Liver (tissue), 9 donors: ENCODE measurements around the gene TNNC2. TPM values are rescaled to one million over a fixed set of nuclear protein-coding genes. Genes with fewer than 3 reads are reported as not detected.
"Not testable (repeated sequence)": the region's sequence is repeated elsewhere in the genome, so short reads cannot be mapped to it uniquely, and the experiment has no call there.

Source experiments
- DNase-seq: peaks from one replicate; pipeline ENCODE4 v3.0.0-alpha.2; 2017; ENCODE audit warnings: low spot score
- H3K27ac ChIP-seq, 2 donors: one replicate each; pipeline ENCODE4 v1.7.0; 2013; ENCODE audit warnings: inconsistent platforms in 2 of 2, low read length in 2 of 2, control low read depth in 1 of 2, low read depth in 1 of 2, mild to moderate bottlenecking in 1 of 2
- H3K27me3 ChIP-seq, 4 donors: one replicate each; pipeline versions ENCODE4 v1.6.1 to v1.7.0; 2013; ENCODE audit warnings: low read length in 3 of 4, inconsistent platforms in 1 of 4, mild to moderate bottlenecking in 1 of 4, moderate library complexity in 1 of 4; ENCODE audit not compliant: control insufficient read depth in 4 of 4, insufficient read depth in 4 of 4
- H3K36me3 ChIP-seq, 4 donors: one replicate each; pipeline versions ENCODE4 v1.6.1 to v1.7.0; 2013; ENCODE audit warnings: low read length in 3 of 4, mild to moderate bottlenecking in 3 of 4, low read depth in 1 of 4, moderate library complexity in 1 of 4; ENCODE audit not compliant: control insufficient read depth in 4 of 4, insufficient read depth in 3 of 4
- H3K4me1 ChIP-seq, 4 donors: one replicate each; pipeline versions ENCODE4 v1.6.1 to v1.7.0; 2013; ENCODE audit warnings: low read length in 3 of 4, mild to moderate bottlenecking in 3 of 4, moderate library complexity in 1 of 4; ENCODE audit not compliant: control insufficient read depth in 4 of 4, insufficient read depth in 4 of 4
- H3K4me3 ChIP-seq, 3 donors: one replicate each; pipeline versions ENCODE4 v1.6.1 to v1.7.0; 2013; ENCODE audit warnings: low read length in 3 of 3, control low read depth in 1 of 3, low read depth in 1 of 3, mild to moderate bottlenecking in 1 of 3
- H3K9ac ChIP-seq, 2 donors: one replicate each; pipeline ENCODE4 v1.7.0; 2013; ENCODE audit warnings: low read length in 2 of 2, mild to moderate bottlenecking in 2 of 2, moderate library complexity in 2 of 2, control low read depth in 1 of 2, low read depth in 1 of 2
- H3K9me3 ChIP-seq, 4 donors: one replicate each; pipeline versions ENCODE4 v1.6.1 to v1.7.0; 2013; ENCODE audit warnings: low read length in 3 of 4; ENCODE audit not compliant: control insufficient read depth in 4 of 4
- EGR1 ChIP-seq, 2 donors: IDR thresholded peaks; 2 replicates each; pipeline ENCODE4 v1.6.1; 2016 to 2018; ENCODE audit warnings: antibody characterized with exemption in 2 of 2, low read depth in 2 of 2
- FOXA1 ChIP-seq: IDR thresholded peaks from 2 replicates; pipeline ENCODE4 v1.6.1; 2016; ENCODE audit warnings: antibody characterized with exemption
- FOXA2 ChIP-seq: IDR thresholded peaks from 2 replicates; pipeline ENCODE4 v1.6.1; 2016; ENCODE audit warnings: antibody characterized with exemption
- GABPA ChIP-seq, 2 donors: IDR thresholded peaks in 1 of 2; conservative IDR thresholded peaks in 1 of 2; 2 replicates each; pipeline ENCODE4 v1.6.1; 2016; ENCODE audit warnings: antibody characterized with exemption in 2 of 2, mild to moderate bottlenecking in 1 of 2, moderate library complexity in 1 of 2
- HNF4G ChIP-seq: IDR thresholded peaks from 2 replicates; pipeline ENCODE4 v1.6.1; 2016; ENCODE audit warnings: antibody characterized with exemption
- RAD21 ChIP-seq, 2 donors: IDR thresholded peaks; 2 replicates each; pipeline ENCODE4 v1.6.1; 2016; ENCODE audit warnings: antibody characterized with exemption in 2 of 2, mild to moderate bottlenecking in 2 of 2
- SP1 ChIP-seq: IDR thresholded peaks from 2 replicates; pipeline ENCODE4 v1.6.1; 2018; ENCODE audit warnings: antibody characterized with exemption, mild to moderate bottlenecking
- TAF1 ChIP-seq: conservative IDR thresholded peaks from 2 replicates; pipeline ENCODE4 v1.6.1; 2016; ENCODE audit warnings: antibody characterized with exemption, mild to moderate bottlenecking
- WGBS: extraction: QIAGEN DNeasy Blood & Tissue Kit; methylation state at CpG from one replicate; pipeline ENCODE4 v1.1.7; 2013; 5-methylcytosine and 5-hydroxymethylcytosine counted together
- polyA plus RNA-seq, 2 donors: library from polyadenylated mRNA; stranded (reverse) in 1 of 2; unstranded in 1 of 2; fragments of 200-250 nt in 1 of 2; fragments of >200 nt in 1 of 2; fragmentation: Nextera tagmentation in 1 of 2; extraction: Ambion mirVana in 1 of 2; gene quantifications; one replicate each; pipeline versions ENCODE4 v1.2.1 to v1.2.3, GENCODE V29; 2013 to 2015
- total RNA-seq, 2 donors: library from RNA; depleted of rRNA; stranded (reverse); fragments of >200 nt; gene quantifications; one replicate each; pipeline ENCODE4 v1.2.3, GENCODE V29; 2014
- TF ChIP-seq, protein P1 (sequence below): IDR thresholded peaks from 2 replicates; pipeline ENCODE4 v1.6.1; 2016; ENCODE audit warnings: antibody characterized with exemption, mild to moderate bottlenecking
- TF ChIP-seq, protein P2 (sequence below): fragments of 150-350 bp; IDR thresholded peaks from 2 replicates; pipeline ENCODE4 v1.5.1; 2017; ENCODE audit warnings: improper control_type of control experiment, low read depth, low read length; ENCODE audit not compliant: missing input control
- TF ChIP-seq, protein P3 (sequence below): IDR thresholded peaks from 2 replicates; pipeline ENCODE4 v1.6.1; 2016; ENCODE audit warnings: antibody characterized with exemption
- TF ChIP-seq, protein P4 (sequence below): IDR thresholded peaks from 2 replicates; pipeline ENCODE4 v1.6.1; 2016; ENCODE audit warnings: antibody characterized with exemption
- donor health status: healthy.
- donor health status: healthy.
- donor health status: healthy.
- donor health status: healthy.
- donor health status: healthy.

Gene TNNC2
- total and polyA plus RNA-seq, 4 donors: 0.12 to 0.33 (median 0.31) TPM; not detected in 1

DNA sequence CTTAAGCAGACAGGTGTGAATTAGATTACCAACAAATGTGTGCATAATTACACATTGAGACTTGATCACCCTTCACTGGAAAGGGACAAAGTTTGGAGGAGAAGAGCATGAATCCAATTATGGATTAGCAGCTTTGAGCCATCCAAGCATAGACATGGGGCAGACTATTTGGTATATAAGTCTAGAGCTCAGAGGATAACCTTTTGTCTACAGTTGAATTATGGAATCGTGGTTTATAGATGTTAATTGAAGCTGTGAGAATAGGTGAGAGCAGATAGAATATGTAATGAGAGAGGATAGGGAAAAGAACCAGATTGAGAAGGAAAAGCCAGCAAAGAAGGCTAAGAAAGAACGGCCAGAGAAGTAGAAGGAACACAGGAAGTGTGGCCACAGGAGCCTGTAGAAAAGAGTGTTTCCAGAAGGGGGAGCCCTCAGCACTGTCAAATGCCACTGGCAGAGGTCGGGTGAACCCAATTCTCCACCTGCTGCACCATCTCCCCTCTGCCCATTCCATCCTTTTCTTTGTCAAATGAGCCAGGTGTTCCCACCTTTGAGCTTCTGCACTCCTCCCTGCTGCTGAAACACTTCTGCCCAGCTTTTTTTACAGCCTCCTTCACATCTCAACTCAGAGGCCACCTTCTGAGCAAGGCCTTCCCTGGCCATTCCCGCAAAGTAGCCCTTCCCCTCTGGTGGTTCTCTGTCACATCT, 28.0 kb downstream of the TNNC2 start:
- no peaks in the 10 kb centered on the region for H3K4me1 ChIP-seq
- H3K27ac ChIP-seq: no peak overlapping the region
- no peaks in the 10 kb centered on the region for H3K27me3 ChIP-seq
- H3K36me3 ChIP-seq: peaks cover 8 to 54% (median 48%) of the 10 kb centered on the region in 4 donors
- 42% methylated on average over 4 of the region's 4 CpGs for WGBS
- TF ChIP-seq, protein P1, sequence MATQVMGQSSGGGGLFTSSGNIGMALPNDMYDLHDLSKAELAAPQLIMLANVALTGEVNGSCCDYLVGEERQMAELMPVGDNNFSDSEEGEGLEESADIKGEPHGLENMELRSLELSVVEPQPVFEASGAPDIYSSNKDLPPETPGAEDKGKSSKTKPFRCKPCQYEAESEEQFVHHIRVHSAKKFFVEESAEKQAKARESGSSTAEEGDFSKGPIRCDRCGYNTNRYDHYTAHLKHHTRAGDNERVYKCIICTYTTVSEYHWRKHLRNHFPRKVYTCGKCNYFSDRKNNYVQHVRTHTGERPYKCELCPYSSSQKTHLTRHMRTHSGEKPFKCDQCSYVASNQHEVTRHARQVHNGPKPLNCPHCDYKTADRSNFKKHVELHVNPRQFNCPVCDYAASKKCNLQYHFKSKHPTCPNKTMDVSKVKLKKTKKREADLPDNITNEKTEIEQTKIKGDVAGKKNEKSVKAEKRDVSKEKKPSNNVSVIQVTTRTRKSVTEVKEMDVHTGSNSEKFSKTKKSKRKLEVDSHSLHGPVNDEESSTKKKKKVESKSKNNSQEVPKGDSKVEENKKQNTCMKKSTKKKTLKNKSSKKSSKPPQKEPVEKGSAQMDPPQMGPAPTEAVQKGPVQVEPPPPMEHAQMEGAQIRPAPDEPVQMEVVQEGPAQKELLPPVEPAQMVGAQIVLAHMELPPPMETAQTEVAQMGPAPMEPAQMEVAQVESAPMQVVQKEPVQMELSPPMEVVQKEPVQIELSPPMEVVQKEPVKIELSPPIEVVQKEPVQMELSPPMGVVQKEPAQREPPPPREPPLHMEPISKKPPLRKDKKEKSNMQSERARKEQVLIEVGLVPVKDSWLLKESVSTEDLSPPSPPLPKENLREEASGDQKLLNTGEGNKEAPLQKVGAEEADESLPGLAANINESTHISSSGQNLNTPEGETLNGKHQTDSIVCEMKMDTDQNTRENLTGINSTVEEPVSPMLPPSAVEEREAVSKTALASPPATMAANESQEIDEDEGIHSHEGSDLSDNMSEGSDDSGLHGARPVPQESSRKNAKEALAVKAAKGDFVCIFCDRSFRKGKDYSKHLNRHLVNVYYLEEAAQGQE: no peak
- no peak for TF ChIP-seq TAF1
- no peak for TF ChIP-seq FOXA1
- TF ChIP-seq, protein P2, sequence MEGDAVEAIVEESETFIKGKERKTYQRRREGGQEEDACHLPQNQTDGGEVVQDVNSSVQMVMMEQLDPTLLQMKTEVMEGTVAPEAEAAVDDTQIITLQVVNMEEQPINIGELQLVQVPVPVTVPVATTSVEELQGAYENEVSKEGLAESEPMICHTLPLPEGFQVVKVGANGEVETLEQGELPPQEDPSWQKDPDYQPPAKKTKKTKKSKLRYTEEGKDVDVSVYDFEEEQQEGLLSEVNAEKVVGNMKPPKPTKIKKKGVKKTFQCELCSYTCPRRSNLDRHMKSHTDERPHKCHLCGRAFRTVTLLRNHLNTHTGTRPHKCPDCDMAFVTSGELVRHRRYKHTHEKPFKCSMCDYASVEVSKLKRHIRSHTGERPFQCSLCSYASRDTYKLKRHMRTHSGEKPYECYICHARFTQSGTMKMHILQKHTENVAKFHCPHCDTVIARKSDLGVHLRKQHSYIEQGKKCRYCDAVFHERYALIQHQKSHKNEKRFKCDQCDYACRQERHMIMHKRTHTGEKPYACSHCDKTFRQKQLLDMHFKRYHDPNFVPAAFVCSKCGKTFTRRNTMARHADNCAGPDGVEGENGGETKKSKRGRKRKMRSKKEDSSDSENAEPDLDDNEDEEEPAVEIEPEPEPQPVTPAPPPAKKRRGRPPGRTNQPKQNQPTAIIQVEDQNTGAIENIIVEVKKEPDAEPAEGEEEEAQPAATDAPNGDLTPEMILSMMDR: peak; percentile 56
- TF ChIP-seq GABPA (IDR thresholded peaks at IDR 0.05 in 1 of 2, conservative IDR thresholded peaks at IDR 0.05 in 1 of 2): no peak
- TF ChIP-seq, protein P3, sequence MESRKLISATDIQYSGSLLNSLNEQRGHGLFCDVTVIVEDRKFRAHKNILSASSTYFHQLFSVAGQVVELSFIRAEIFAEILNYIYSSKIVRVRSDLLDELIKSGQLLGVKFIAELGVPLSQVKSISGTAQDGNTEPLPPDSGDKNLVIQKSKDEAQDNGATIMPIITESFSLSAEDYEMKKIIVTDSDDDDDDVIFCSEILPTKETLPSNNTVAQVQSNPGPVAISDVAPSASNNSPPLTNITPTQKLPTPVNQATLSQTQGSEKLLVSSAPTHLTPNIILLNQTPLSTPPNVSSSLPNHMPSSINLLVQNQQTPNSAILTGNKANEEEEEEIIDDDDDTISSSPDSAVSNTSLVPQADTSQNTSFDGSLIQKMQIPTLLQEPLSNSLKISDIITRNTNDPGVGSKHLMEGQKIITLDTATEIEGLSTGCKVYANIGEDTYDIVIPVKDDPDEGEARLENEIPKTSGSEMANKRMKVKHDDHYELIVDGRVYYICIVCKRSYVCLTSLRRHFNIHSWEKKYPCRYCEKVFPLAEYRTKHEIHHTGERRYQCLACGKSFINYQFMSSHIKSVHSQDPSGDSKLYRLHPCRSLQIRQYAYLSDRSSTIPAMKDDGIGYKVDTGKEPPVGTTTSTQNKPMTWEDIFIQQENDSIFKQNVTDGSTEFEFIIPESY: no peak
- no peak for TF ChIP-seq FOXA2
- TF ChIP-seq, protein P4, sequence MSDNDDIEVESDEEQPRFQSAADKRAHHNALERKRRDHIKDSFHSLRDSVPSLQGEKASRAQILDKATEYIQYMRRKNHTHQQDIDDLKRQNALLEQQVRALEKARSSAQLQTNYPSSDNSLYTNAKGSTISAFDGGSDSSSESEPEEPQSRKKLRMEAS: no peak
- TF ChIP-seq HNF4G: no peak
- TF ChIP-seq SP1: no peak
- no peak for TF ChIP-seq EGR1 (IDR thresholded peaks at IDR 0.05; ENCODE audit: low read depth in 2 of 2)
- TF ChIP-seq RAD21 (IDR thresholded peaks at IDR 0.05): peak; percentile 72 to 80
- no peak overlapping the region for H3K9ac ChIP-seq
- peak; percentile 72 for DNase-seq
- no peak overlapping the region for H3K4me3 ChIP-seq
- H3K9me3 ChIP-seq: no peaks in the 10 kb centered on the region

DNA sequence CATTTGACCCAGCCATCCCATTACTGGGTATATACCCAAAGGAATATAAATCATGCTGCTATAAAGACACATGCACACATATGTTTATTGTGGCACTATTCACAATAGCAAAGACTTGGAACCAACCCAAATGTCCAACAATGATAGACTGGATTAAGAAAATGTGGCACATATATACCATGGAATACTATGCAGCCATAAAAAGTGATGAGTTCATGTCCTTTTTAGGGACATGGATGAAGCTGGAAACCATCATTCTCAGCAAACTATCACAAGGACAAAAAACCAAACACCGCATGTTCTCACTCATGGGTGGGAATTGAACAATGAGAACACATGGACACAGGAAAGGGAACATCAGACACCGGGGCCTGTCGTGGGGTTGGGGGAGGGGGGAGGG, 29.2 kb downstream of the TNNC2 start:
- H3K4me1 ChIP-seq, H3K4me3 ChIP-seq, H3K27ac ChIP-seq, H3K9ac ChIP-seq, H3K27me3 ChIP-seq, H3K9me3 ChIP-seq, DNase-seq: not testable (repeated sequence)
- H3K36me3 ChIP-seq: peaks cover 4 to 46% (median 40%) of the 10 kb centered on the region in 4 donors
- 90% methylated on average over 3 of the region's 3 CpGs for WGBS

DNA sequence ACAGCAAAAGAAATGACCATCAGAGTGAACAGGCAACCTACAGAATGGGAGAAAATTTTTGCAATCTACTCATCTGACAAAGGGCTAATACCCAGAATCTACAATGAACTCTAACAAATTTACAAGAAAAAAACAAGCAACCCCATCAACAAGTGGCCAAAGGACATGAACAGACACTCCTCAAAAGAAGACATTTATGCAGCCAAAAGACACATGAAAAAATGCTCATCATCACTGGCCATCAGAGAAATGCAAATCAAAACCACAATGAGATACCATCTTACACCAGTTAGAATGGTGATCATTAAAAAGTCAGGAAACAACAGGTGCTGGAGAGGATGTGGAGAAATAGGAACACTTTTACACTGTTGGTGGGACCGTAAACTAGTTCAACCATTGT, 29.6 kb downstream of the TNNC2 start:
- H3K4me3 ChIP-seq, DNase-seq, H3K9ac ChIP-seq, H3K27ac ChIP-seq, H3K4me1 ChIP-seq, H3K27me3 ChIP-seq, H3K9me3 ChIP-seq: not testable (repeated sequence)
- H3K36me3 ChIP-seq: peaks cover 4 to 43% (median 36%) of the 10 kb centered on the region in 4 donors
- no CpG with 5 or more reads among the region's 1 CpG for WGBS
